Coronary artery (tissue), 2 donors: ENCODE data around the gene PSORS1C2.

ENCODE experiments used
- DNase-seq: peaks from one replicate; pipeline ENCODE4 v3.0.0-alpha.2; 2017; ENCODE audit warnings: low spot score
- H3K27ac ChIP-seq, 2 donors: fragments of 200-600 bp; sonication (generic); one replicate each; pipeline ENCODE4 v1.5.1; 2016 to 2019
- H3K4me3 ChIP-seq: fragments of 200-600 bp; sonication (generic); 2 replicates; pipeline ENCODE4 v1.5.1; 2016; ENCODE audit warnings: mild to moderate bottlenecking, moderate library complexity
- TF ChIP-seq, protein P1 (sequence below): fragments of 200-600 bp; sonication (generic); IDR thresholded peaks from one replicate; pipeline ENCODE4 v1.5.1; 2019; ENCODE audit warnings: antibody characterized with exemption

The PSORS1C2 gene

DNA sequence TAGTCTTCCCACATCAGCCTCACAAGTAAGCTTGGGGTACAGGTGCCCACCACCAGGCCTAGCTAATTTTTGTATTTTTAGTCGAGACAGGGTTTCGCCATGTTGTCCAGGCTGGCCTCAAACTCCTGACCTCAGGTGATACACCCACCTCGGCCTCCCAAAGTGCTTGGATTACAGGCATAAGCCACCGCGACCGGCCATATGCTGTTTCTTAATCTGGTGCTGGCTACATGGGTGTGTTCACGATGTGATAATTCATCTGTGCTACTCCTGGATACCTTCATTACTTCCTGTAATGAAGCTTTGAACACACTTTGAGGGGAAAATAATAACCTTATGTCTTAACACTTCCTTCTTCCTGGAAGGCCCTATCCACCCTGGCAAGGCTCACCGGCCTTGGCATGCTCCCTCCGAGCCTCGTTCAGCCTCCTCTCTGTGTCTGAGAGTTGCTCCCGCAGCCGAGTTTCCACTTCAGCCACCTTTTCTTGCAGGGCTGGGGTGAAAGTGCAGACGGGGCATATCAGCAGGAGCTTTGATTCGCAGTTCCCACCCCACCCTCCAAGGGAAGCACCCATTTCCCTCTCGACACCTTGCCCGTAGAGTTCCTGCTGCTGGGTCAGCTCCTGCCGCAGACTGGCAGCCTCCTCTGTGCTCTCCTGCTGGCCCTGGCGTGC is 5.6 kb upstream of the PSORS1C2 start:
- no peak for DNase-seq
- TF ChIP-seq, protein P1, sequence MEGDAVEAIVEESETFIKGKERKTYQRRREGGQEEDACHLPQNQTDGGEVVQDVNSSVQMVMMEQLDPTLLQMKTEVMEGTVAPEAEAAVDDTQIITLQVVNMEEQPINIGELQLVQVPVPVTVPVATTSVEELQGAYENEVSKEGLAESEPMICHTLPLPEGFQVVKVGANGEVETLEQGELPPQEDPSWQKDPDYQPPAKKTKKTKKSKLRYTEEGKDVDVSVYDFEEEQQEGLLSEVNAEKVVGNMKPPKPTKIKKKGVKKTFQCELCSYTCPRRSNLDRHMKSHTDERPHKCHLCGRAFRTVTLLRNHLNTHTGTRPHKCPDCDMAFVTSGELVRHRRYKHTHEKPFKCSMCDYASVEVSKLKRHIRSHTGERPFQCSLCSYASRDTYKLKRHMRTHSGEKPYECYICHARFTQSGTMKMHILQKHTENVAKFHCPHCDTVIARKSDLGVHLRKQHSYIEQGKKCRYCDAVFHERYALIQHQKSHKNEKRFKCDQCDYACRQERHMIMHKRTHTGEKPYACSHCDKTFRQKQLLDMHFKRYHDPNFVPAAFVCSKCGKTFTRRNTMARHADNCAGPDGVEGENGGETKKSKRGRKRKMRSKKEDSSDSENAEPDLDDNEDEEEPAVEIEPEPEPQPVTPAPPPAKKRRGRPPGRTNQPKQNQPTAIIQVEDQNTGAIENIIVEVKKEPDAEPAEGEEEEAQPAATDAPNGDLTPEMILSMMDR, result no peak
- H3K27ac ChIP-seq, result no peak overlapping the region
- H3K4me3 ChIP-seq, result no peak overlapping the region

DNA sequence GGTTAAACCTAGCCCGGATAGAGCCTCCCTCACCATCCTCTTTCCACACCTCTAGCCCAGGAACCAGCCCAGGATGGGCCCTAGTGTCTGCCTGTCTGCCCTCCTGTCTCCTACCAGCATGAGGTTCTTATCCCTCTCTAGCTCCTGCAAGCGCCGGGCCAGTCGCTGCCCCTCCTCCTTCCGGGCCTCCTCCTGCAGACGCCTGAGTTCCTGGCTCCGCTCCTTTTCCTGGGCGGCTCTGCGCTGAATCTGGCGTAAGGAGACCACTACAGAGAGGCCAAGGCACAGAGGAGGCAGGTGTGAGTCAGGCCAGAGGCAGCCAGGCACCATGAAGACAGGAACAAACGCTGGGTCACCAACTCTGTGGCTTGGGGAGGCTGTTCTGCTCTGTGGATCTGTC is 4.3 kb upstream of the PSORS1C2 start:
- H3K27ac ChIP-seq, result no peak overlapping the region
- no peak for DNase-seq
- no peak overlapping the region for H3K4me3 ChIP-seq
- TF ChIP-seq, protein P1, result no peak

DNA sequence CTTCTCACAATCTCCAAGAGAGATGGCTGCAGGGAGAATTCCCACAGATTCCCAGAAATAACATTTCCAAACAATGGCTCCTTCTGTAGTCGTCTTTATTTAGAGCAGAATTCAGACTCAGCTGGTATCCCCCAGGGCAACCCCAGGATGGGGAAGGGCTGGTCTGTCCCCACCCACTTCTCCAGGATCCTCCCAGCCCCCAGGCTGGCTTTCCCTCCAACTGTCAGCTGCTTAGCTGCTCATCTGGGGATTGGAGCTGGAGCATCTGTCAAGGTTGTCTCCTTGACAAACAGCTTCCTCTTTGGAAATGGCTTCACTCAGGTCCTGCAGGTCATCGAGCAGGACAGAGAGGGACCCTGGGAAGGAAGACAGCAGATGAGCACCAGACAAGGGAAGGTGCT is 3.5 kb upstream of the PSORS1C2 start:
- H3K27ac ChIP-seq, result no peak overlapping the region
- no peak for DNase-seq

DNA sequence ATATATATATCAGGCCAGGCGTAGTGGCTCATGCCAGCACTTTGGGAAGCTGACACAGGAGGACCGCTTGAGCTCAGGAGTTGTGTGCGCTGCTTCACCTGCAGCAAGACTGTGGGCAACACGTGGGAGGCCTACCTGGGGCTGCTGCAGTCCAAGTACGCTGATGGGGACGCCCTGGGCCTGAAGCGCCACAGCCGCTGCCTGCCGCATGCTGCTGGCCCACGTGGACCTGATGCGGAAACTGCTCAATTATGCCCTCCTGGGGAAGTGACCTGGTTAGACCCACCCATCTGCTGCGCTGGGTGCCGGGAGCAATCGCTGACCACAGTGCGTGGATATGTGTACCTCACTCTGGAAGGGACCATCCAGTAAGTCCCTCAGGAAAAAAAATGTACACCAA is 1.8 kb upstream of the PSORS1C2 start:
- Histone ChIP-seq H3K4me3 (no peak overlapping the region), H3K27ac (no peak overlapping the region)
- TF ChIP-seq, protein P1, result no peak
- DNase-seq, result no peak

More for the DNA sequence above, 3.5 kb upstream of the PSORS1C2 start:
- no peak overlapping the region for H3K4me3 ChIP-seq
- TF ChIP-seq, protein P1, result no peak

DNA sequence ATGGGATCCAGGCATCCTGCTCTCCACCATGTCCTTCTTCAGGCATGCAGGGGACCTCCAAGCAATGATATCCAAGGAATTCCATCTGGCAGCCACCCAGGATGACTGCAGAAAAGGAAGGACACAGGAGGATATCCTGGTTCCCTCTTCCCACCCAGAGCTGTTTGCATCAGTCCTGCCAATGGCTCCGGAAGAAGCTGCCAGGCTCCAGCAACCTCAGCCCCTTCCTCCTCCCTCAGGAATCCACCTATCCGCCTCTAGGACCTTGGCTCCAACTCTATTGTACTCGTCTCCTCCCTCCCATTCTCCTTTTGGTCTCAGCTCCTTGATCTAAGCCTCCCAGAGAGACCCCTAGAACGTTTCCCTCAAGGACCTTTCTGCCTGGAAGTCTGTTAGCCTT is 733 bp upstream of the PSORS1C2 start:
- TF ChIP-seq, protein P1, result no peak
- no peak overlapping the region for H3K4me3 ChIP-seq
- H3K27ac ChIP-seq, result no peak overlapping the region
- DNase-seq, result no peak

DNA sequence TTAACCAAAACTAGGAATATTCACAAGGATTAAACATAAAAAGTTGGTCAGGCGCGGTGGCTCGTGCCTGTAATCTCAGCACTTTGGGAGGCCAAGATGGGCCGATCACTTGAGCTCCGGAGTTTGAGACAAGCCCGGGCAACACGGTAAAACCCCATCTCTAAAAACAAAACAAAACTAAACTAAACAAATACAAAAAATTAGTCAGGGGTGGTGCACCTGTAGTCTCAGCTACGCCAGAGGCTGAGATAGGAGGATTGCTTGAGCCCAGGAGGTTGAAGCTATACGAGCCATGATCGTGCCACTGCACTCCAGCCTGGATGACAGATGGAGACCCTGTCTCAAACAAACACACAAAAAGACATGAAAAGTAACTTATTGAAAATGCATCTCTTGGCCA is 3.2 kb downstream of the PSORS1C2 start:
- Histone ChIP-seq H3K4me3 (no peak overlapping the region), H3K27ac (no peak overlapping the region)
- TF ChIP-seq, protein P1, result no peak
- DNase-seq, result no peak

DNA sequence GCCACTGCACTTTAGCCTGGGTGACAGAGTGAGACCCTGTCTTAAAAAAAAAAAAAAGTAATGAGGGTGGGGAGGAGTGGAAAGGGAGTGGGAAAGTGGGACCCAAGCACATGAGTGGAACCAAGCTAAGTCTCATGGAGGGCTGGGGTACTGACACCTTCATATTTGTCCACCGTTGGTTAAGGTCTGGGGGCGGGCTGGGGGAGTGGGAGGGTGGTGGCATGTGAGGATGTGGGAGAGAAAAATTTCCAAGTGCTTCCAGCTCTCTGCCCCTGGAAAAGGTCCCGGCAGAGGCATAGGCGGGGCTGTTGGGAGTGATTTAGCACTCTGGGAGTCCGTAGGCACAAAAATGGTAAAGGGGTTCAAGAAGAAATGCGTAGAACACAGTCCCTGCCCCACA is 6.1 kb downstream of the PSORS1C2 start:
- no peak for DNase-seq
- Histone ChIP-seq H3K27ac (no peak overlapping the region), H3K4me3 (no peak overlapping the region)
- TF ChIP-seq, protein P1, result no peak
